ENCODE data around the gene NPTX2.

DNA sequence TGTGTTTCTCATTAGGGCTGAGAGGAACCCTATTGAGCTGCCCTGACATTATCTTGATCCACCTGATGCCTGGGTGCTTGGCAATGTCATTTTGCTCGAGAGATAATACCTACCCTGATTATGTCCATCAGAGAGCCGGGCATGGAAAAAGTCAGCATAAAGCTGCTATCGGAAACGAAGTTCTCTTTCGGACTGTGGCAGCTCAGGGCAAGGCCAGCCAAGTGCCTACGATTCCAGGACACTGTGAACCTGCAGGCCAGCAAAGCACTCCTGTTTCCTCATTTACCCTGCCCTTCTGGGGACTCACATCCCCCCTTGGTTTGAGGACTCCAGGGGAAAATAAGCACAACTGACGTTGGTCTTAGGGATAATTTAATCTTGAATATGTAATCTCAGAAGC lies 25.2 kb upstream of the NPTX2 start:
- TF ChIP-seq POLR2A (IDR thresholded peaks at IDR 0.05): no peak
- TF ChIP-seq, protein P1, sequence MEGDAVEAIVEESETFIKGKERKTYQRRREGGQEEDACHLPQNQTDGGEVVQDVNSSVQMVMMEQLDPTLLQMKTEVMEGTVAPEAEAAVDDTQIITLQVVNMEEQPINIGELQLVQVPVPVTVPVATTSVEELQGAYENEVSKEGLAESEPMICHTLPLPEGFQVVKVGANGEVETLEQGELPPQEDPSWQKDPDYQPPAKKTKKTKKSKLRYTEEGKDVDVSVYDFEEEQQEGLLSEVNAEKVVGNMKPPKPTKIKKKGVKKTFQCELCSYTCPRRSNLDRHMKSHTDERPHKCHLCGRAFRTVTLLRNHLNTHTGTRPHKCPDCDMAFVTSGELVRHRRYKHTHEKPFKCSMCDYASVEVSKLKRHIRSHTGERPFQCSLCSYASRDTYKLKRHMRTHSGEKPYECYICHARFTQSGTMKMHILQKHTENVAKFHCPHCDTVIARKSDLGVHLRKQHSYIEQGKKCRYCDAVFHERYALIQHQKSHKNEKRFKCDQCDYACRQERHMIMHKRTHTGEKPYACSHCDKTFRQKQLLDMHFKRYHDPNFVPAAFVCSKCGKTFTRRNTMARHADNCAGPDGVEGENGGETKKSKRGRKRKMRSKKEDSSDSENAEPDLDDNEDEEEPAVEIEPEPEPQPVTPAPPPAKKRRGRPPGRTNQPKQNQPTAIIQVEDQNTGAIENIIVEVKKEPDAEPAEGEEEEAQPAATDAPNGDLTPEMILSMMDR (IDR thresholded peaks at IDR 0.05): no peak

All from heart left ventricle (tissue), 13 donors.